ENCODE results near the gene ORAI3. TPM values are rescaled to one million over a fixed set of nuclear protein-coding genes. Genes with fewer than 3 reads are reported as not detected.

The ORAI3 gene
- total and polyA plus RNA-seq, 4 donors = 10.4 to 28.0 (median 14.7) TPM

DNA sequence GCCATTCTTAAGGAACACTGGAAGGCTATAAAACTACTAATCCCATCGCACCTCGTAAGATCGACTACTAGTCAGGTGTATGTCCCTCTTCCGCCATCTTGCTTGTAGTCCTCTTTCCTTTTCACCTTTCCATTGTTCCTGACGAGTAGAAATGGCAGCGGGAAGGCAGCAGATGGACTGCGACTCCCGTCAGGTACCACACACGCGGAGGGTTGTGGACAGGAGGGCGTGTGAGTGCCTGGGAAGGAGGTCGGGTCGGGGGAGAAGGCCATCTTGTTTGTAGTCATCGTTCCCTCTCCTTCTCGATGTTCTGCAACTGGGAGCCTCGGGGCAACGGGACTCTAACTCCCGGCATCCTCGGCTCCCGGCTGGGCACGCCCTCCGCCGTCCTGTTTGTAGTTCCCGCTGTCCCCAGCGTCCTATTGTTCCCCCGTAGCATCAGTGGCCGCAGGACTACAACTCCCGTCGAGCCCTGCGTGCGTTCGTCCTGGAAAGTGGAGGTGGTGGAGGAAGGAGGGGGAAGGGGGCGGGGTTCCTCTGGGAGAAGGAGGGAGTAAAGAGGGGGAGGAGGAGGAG is 25.8 kb upstream of the ORAI3 start:
- H3K4me3 ChIP-seq (ENCODE audit: low read depth, low read length) = peak overlapping the region; percentile 83
- H3K36me3 ChIP-seq (ENCODE audit: control insufficient read depth, insufficient read depth, low read length) = peaks cover 29% of the 10 kb centered on the region
- peak overlapping the region; percentile 99 for H3K27ac ChIP-seq (ENCODE audit: low read depth, low read length)
- peaks cover 45% of the 10 kb centered on the region for H3K4me1 ChIP-seq (ENCODE audit: control insufficient read depth, insufficient read depth, low read length)
- WGBS (ENCODE audit: insufficient coverage) = 0% methylated on average over 27 of the region's 33 CpGs
- H3K9me3 ChIP-seq (ENCODE audit: control insufficient read depth, insufficient read depth, low read length) = no peaks in the 10 kb centered on the region
- no peaks in the 10 kb centered on the region for H3K27me3 ChIP-seq (ENCODE audit: control insufficient read depth, insufficient read depth, low read length)
- DNase-seq (ENCODE audit: low read depth in 4 of 6, low spot score in 6 of 6) = peak; percentile 99 to 100 (median 100)

DNA sequence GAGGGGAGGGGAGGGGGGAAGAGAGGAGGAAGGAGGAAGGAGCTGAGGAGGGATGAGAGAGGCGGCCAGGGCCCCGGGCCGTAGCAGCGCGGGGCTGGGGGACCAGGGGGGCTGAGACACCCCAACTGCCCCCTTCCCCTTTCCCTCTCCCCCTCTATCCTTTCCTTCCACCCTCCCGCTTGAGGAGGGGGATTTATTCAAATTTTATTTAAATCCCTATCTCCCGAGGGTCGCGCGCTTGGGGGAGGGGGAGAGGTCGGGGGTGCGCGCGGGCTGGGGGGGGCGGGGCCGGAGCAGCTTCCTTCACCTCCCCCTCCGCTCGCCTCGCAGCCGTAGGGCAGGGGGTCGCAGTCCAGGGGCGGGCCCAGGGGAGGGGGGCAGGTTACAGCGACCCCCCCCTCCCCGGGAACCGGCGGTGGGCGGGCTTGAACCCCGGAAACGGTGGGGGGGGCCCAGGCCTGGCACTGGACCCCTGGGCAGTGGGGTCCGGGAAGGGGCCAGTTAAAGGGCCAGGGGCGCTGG is 25.3 kb upstream of the ORAI3 start, which contains the start of gene FBXL19:
Gene FBXL19 (plus strand): TSS at position 19 of the 522 bp plus-strand sequence. CDS start 2,183 bp downstream, outside the sequence.
- Histone ChIP-seq H3K4me3 (ENCODE audit: low read depth, low read length) (peak within 1 kb of the TSS; percentile 83), H3K27ac (ENCODE audit: low read depth, low read length) (peak within 1 kb of the TSS; percentile 99), H3K4me1 (ENCODE audit: control insufficient read depth, insufficient read depth, low read length) (peaks cover 45% of the 10 kb centered on the region), H3K9me3 (ENCODE audit: control insufficient read depth, insufficient read depth, low read length) (no peaks in the 10 kb centered on the region), H3K27me3 (ENCODE audit: control insufficient read depth, insufficient read depth, low read length) (no peaks in the 10 kb centered on the region), H3K36me3 (ENCODE audit: control insufficient read depth, insufficient read depth, low read length) (peaks cover 34% of the 10 kb centered on the region)
- WGBS (ENCODE audit: insufficient coverage) = 0% methylated on average over 10 of the region's 31 CpGs
- DNase-seq (ENCODE audit: low read depth in 4 of 6, low spot score in 6 of 6) = no peak

DNA sequence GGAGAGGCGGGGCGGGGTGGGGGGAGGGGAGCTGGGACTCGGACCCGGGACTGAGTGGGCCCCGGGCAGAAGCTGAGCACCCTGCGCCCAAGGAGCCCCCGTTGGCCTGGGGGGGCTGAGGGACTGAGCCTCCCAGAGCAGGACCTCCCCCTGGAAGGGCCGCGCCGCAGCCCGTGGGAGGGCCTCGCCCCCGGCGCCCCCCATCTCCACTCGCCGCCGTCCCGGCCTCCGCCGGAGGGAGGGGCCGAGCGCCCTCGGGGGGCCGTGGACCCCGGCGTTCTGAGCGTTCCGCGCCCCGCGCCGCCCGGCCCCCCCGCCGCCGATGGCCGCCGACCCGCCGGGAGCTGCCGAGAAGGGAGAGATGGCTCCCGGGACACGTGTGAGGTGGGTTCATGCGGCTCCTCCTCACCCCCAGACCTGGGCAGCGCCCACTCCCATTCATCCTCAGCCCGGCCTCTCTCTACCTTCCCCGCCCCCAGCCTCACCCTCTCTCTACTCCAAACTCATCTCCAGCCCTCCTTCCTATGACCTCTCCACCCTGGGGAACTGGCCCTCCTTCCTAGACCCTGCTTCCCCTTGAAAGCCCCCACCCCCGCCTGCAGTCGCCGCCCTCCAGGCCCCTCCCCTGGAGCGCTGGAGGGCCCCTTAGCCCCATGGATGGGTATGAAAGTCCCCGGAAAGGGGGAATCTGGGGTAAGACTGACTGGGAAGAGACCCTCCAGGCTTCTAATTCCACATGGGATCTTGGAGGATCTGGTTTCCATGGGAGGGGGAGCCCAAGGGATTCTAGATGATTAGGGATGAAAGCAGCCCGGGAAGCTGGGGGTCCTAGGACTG is 24.6 kb upstream of the ORAI3 start:
- WGBS (ENCODE audit: insufficient coverage) = under 1% methylated on average over 49 of the region's 53 CpGs
- DNase-seq (ENCODE audit: low read depth in 4 of 6, low spot score in 6 of 6) = peak in 1 of 6 donors; percentile 36
- peaks cover 45% of the 10 kb centered on the region for H3K4me1 ChIP-seq (ENCODE audit: control insufficient read depth, insufficient read depth, low read length)

GRCh38 chr16:30924913-30925631 is 23.8 kb upstream of the ORAI3 start:
- H3K27ac ChIP-seq (ENCODE audit: low read depth, low read length) = peak overlapping the region; percentile 52
- H3K4me1 ChIP-seq (ENCODE audit: control insufficient read depth, insufficient read depth, low read length) = peaks cover 45% of the 10 kb centered on the region
- H3K4me3 ChIP-seq (ENCODE audit: low read depth, low read length) = peak overlapping the region; percentile 42
- DNase-seq (ENCODE audit: low read depth in 4 of 6, low spot score in 6 of 6) = no peak
- H3K9me3 ChIP-seq (ENCODE audit: control insufficient read depth, insufficient read depth, low read length) = no peaks in the 10 kb centered on the region
- WGBS (ENCODE audit: insufficient coverage) = 71% methylated on average over 11 of the region's 11 CpGs
- peaks cover 46% of the 10 kb centered on the region for H3K36me3 ChIP-seq (ENCODE audit: control insufficient read depth, insufficient read depth, low read length)
- H3K27me3 ChIP-seq (ENCODE audit: control insufficient read depth, insufficient read depth, low read length) = no peaks in the 10 kb centered on the region

More for the DNA sequence above, 24.6 kb upstream of the ORAI3 start:
- Histone ChIP-seq H3K27ac (ENCODE audit: low read depth, low read length) (peak overlapping the region; percentile 52), H3K9me3 (ENCODE audit: control insufficient read depth, insufficient read depth, low read length) (no peaks in the 10 kb centered on the region), H3K27me3 (ENCODE audit: control insufficient read depth, insufficient read depth, low read length) (no peaks in the 10 kb centered on the region), H3K4me3 (ENCODE audit: low read depth, low read length) (peak overlapping the region; percentile 83), H3K36me3 (ENCODE audit: control insufficient read depth, insufficient read depth, low read length) (peaks cover 38% of the 10 kb centered on the region)

GRCh38 chr16:30925632-30925987 is 23.3 kb upstream of the ORAI3 start:
- 91% methylated on average over 26 of the region's 26 CpGs for WGBS (ENCODE audit: insufficient coverage)
- no peaks in the 10 kb centered on the region for H3K9me3 ChIP-seq (ENCODE audit: control insufficient read depth, insufficient read depth, low read length)
- no peak overlapping the region for H3K4me3 ChIP-seq (ENCODE audit: low read depth, low read length)
- peaks cover 51% of the 10 kb centered on the region for H3K36me3 ChIP-seq (ENCODE audit: control insufficient read depth, insufficient read depth, low read length)
- H3K27me3 ChIP-seq (ENCODE audit: control insufficient read depth, insufficient read depth, low read length) = no peaks in the 10 kb centered on the region
- H3K4me1 ChIP-seq (ENCODE audit: control insufficient read depth, insufficient read depth, low read length) = peaks cover 45% of the 10 kb centered on the region
- no peak for DNase-seq (ENCODE audit: low read depth in 4 of 6, low spot score in 6 of 6)
- no peak overlapping the region for H3K27ac ChIP-seq (ENCODE audit: low read depth, low read length)

DNA sequence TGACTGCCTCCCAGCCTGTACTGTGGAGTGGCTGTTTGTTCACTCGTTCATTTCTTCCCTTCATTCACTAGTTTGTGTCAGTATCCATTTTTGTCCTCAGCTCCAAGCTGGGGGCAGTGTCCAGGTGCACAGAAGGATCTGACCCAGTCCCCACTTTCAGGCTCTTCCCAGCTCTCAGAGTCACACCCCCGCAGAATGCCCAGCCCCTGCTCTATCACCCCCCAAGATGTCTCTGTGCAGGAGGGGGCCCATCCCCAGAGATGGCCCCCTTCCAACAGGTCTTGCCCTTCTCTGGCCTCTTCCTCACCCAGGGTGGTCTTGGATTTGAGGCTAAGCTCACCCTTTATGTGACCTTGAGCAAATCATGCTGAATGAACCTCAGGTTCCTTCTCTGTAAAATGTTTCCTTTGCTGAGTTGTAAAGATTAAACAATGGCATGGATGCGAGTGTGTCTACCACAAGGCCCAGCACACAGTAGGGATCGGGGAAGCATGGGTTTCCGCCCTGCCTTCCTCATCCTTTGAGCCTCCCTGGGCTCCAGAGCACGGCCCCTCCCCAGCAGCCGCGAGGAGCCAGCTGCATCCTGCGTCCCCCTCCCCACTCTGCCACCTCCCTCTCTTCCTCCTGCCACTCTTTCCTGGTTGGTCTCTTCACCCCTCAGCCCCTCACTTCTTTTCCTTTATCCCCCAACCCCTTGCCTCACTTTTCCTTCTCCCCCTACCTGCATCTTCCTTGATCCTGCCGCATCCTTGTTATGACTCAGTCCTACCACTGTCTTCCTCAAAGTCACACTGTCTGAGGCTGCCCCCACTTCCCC is 22.7 kb upstream of the ORAI3 start:
- Histone ChIP-seq H3K27me3 (ENCODE audit: control insufficient read depth, insufficient read depth, low read length) (no peaks in the 10 kb centered on the region), H3K36me3 (ENCODE audit: control insufficient read depth, insufficient read depth, low read length) (peaks cover 57% of the 10 kb centered on the region), H3K9me3 (ENCODE audit: control insufficient read depth, insufficient read depth, low read length) (no peaks in the 10 kb centered on the region), H3K4me3 (ENCODE audit: low read depth, low read length) (no peak overlapping the region), H3K27ac (ENCODE audit: low read depth, low read length) (no peak overlapping the region), H3K4me1 (ENCODE audit: control insufficient read depth, insufficient read depth, low read length) (peaks cover 41% of the 10 kb centered on the region)
- no peak for DNase-seq (ENCODE audit: low read depth in 4 of 6, low spot score in 6 of 6)
- WGBS (ENCODE audit: insufficient coverage) = 76% methylated on average over 9 of the region's 10 CpGs

DNA sequence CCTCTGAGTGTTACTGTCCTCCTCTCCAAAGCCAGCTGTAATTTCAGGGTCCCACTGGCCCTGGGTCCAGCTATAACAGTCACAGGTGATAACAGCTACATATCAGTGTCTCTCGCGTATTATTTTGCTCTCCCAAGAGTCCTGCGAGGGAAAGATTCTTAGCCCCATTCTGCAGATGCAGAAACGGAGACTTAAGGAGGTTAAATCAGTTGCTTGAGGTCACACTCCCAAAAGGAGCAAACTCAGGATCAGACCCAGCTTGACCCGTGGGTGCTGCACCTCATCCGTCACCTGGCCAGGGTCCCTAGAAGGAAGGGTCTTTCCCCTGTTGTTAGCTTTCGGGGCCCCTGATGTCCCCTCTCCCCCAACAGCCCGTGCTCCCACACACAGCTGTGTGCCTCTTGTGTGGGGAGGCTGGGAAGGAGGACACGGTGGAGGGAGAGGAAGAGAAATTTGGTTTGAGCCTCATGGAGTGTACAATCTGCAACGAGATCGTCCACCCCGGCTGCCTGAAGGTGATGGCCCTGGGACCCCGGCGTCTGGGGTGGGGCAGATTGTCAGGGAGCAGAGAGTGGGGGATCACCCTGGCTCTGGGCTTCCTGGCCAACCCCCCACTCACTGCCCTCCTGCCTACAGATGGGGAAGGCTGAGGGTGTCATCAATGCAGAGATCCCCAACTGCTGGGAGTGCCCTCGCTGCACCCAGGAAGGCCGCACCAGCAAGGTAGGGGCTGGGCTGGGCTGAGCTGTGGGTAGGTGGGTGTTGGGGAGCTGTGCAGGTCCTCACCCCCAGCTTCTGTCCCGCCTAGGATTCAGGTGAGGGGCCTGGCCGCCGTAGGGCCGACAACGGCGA is 21.7 kb upstream of the ORAI3 start:
- H3K4me3 ChIP-seq (ENCODE audit: low read depth, low read length) = no peak overlapping the region
- no peaks in the 10 kb centered on the region for H3K27me3 ChIP-seq (ENCODE audit: control insufficient read depth, insufficient read depth, low read length)
- H3K4me1 ChIP-seq (ENCODE audit: control insufficient read depth, insufficient read depth, low read length) = peaks cover 31% of the 10 kb centered on the region
- H3K36me3 ChIP-seq (ENCODE audit: control insufficient read depth, insufficient read depth, low read length) = peaks cover 67% of the 10 kb centered on the region
- WGBS (ENCODE audit: insufficient coverage) = 97% methylated on average over 9 of the region's 22 CpGs
- DNase-seq (ENCODE audit: low read depth in 4 of 6, low spot score in 6 of 6) = no peak
- no peaks in the 10 kb centered on the region for H3K9me3 ChIP-seq (ENCODE audit: control insufficient read depth, insufficient read depth, low read length)
- no peak overlapping the region for H3K27ac ChIP-seq (ENCODE audit: low read depth, low read length)

- H3K27me3 ChIP-seq (ENCODE audit: control insufficient read depth, insufficient read depth, low read length) = no peaks in the 10 kb centered on the region
- H3K9me3 ChIP-seq (ENCODE audit: control insufficient read depth, insufficient read depth, low read length) = no peaks in the 10 kb centered on the region
- peak; percentile 36 to 96 (median 62) for DNase-seq (ENCODE audit: low read depth in 4 of 6, low spot score in 6 of 6)
- H3K4me3 ChIP-seq (ENCODE audit: low read depth, low read length) = no peak overlapping the region
- no peak overlapping the region for H3K27ac ChIP-seq (ENCODE audit: low read depth, low read length)
- WGBS (ENCODE audit: insufficient coverage) = 52% methylated on average over 10 of the region's 15 CpGs
- H3K36me3 ChIP-seq (ENCODE audit: control insufficient read depth, insufficient read depth, low read length) = peaks cover 74% of the 10 kb centered on the region
- H3K4me1 ChIP-seq (ENCODE audit: control insufficient read depth, insufficient read depth, low read length) = peaks cover 31% of the 10 kb centered on the region
Observed at GRCh38 chr16:30927789-30928378, 21.0 kb upstream of the ORAI3 start.
